ENCODE results near the gene NSMCE1.

GRCh38 chr16:27189335-27189972, 79.1 kb downstream of the NSMCE1 start:
- TF ChIP-seq CTCF (IDR thresholded peaks at IDR 0.05; ENCODE audit: low read length) (no peak), EZH2phosphoT487 (IDR thresholded peaks at IDR 0.05; ENCODE audit: low read length) (no peak)
